22Rv1 (cell line): Measurements from ENCODE around the gene CLSTN3.

Experiments used
- H3K27ac ChIP-seq: fragments of 450-650 bp; 2 replicates; pipeline ENCODE4 v1.5.1; 2017
- ZFX ChIP-seq: fragments of 450-650 bp; IDR thresholded peaks from 2 replicates; pipeline ENCODE4 v1.6.1; 2017; ENCODE audit warnings: antibody characterized with exemption, borderline replicate concordance
- TF ChIP-seq, protein P1 (sequence below): fragments of 450-650 bp; IDR thresholded peaks from 2 replicates; pipeline ENCODE4 v1.5.1; 2017; ENCODE audit warnings: mild to moderate bottlenecking

CLSTN3 gene

GRCh38 chr12:7096979-7097378 is 33.2 kb upstream of the CLSTN3 start:
- no peak overlapping the region for H3K27ac ChIP-seq
- no peak for TF ChIP-seq ZFX
- TF ChIP-seq, protein P1, sequence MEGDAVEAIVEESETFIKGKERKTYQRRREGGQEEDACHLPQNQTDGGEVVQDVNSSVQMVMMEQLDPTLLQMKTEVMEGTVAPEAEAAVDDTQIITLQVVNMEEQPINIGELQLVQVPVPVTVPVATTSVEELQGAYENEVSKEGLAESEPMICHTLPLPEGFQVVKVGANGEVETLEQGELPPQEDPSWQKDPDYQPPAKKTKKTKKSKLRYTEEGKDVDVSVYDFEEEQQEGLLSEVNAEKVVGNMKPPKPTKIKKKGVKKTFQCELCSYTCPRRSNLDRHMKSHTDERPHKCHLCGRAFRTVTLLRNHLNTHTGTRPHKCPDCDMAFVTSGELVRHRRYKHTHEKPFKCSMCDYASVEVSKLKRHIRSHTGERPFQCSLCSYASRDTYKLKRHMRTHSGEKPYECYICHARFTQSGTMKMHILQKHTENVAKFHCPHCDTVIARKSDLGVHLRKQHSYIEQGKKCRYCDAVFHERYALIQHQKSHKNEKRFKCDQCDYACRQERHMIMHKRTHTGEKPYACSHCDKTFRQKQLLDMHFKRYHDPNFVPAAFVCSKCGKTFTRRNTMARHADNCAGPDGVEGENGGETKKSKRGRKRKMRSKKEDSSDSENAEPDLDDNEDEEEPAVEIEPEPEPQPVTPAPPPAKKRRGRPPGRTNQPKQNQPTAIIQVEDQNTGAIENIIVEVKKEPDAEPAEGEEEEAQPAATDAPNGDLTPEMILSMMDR: no peak

DNA sequence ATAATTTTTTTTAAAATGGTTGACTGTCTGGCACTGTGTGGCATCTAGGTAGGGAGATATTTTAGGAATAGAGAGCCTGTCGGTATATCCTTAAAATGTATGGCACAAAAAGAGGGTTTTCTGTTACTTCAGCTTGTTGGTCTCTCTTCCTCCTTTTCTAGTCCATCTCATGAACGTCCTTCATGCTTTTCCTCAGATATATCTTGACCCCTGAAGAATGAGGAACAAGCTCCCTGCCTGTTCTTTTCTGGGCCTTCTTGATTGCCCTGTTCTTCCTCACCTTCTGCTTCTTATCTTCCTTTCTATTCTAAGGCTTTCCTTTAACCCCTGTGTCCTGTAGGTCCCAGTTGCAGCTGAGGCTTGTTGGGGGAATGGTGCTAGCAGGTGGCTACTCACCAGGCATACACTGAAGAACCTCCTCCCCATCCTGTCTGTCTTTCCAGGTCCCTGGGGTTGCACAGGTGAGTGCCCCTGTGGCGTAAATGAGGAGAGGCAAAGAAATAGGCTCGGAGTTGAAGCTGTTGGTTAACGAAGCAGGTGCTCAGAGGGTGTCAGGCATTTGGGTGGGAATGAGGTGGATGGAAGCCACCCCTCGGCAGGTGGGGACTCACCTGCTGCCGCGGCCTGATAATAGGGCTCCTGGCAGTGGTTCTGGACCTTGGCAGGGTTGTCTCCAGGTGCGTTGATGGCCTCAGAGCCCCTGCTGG is 30.7 kb upstream of the CLSTN3 start:
- H3K27ac ChIP-seq: no peak overlapping the region
- TF ChIP-seq ZFX: no peak
- TF ChIP-seq, protein P1: no peak

GRCh38 chr12:7100239-7100638 is 29.9 kb upstream of the CLSTN3 start:
- H3K27ac ChIP-seq: no peak overlapping the region
- TF ChIP-seq, protein P1: no peak
- TF ChIP-seq ZFX: no peak

- TF ChIP-seq, protein P1: no peak
- TF ChIP-seq ZFX: no peak
Measured at GRCh38 chr12:7101047-7101693, 29.0 kb upstream of the CLSTN3 start.

DNA sequence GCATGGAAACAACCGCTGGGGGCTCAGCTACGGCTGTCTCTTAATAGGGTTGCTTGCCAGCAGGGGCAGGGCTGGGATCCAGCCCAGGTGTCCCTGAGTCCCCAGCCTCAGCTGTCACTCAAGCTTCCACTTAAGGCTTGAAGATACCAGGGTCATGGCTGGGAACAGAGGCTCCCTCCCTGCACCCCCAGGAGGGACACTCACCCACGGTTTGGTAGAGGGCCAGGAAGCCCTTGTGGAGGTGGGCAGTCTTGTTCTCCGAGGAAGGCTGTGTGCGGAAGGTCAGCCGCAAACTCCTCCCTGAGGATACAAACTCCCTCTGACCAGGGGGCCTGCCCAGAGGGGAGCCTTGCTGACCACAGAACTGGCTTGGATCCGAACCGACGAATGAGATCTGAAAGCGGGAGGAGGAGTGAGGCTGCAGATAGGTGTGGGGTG is 28.5 kb upstream of the CLSTN3 start:
- TF ChIP-seq, protein P1: no peak
- TF ChIP-seq ZFX: no peak
- no peak overlapping the region for H3K27ac ChIP-seq

More at GRCh38 chr12:7101047-7101693, 29.0 kb upstream of the CLSTN3 start:
- H3K27ac ChIP-seq: no peak overlapping the region

DNA sequence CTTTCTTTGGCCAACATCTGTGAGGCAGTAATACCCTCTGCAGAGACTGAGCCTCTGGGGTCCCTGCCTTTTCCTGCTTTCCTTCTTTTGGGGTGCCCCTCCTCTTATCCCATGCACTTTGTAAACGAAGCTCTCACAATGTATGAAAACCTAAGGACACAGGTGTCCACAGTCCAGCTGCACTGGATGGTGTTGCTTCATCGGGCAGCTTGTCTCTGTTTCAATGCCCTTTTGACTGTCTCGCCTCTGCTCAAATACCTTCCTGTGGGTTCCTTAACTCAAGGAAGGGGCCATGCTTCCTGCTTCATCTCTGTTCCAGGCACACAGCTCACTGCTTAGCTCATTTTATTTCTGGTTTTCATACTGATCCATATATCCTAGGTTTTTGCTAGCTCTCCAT is 27.6 kb upstream of the CLSTN3 start:
- H3K27ac ChIP-seq: no peak overlapping the region
- TF ChIP-seq, protein P1: no peak
- no peak for TF ChIP-seq ZFX
